Osteocyte (in vitro differentiated cells): ENCODE measurements around the gene FAM149B1. TPM values are rescaled to one million over a fixed set of nuclear protein-coding genes. Genes with fewer than 3 reads are reported as not detected.

ENCODE experiments used
- DNase-seq: peaks from one replicate; pipeline ENCODE4 v3.0.0; 2021; ENCODE audit warnings: mixed read lengths; ENCODE audit not compliant: unreplicated experiment; ENCODE audit errors: extremely low spot score
- H3K27ac Mint-ChIP-seq: one replicate; pipeline ENCODE4 v1.8.0; 2021; ENCODE audit warnings: mild to moderate bottlenecking, mixed read lengths; ENCODE audit not compliant: unreplicated experiment
- H3K27me3 Mint-ChIP-seq: one replicate; pipeline ENCODE4 v1.8.0; 2021; ENCODE audit warnings: mixed read lengths; ENCODE audit not compliant: unreplicated experiment
- H3K36me3 Mint-ChIP-seq: one replicate; pipeline ENCODE4 v1.8.0; 2021; ENCODE audit warnings: mixed read lengths; ENCODE audit not compliant: unreplicated experiment
- H3K4me1 Mint-ChIP-seq: one replicate; pipeline ENCODE4 v1.8.0; 2021; ENCODE audit warnings: mixed read lengths; ENCODE audit not compliant: unreplicated experiment
- H3K4me3 Mint-ChIP-seq: one replicate; pipeline ENCODE4 v1.8.0; 2021; ENCODE audit warnings: mild to moderate bottlenecking, moderate library complexity, mixed read lengths; ENCODE audit not compliant: unreplicated experiment
- H3K9me3 Mint-ChIP-seq: one replicate; pipeline ENCODE4 v1.8.0; 2021; ENCODE audit warnings: mixed read lengths; ENCODE audit not compliant: unreplicated experiment
- total RNA-seq: library from RNA; stranded (reverse); gene quantifications from 2 replicates; pipeline ENCODE4 v1.2.1, GENCODE V29; 2021
- TF ChIP-seq, protein P1 (sequence below): fragments of 200-600 bp; sonication (generic); IDR thresholded peaks from 2 replicates; pipeline ENCODE4 v1.5.0; 2021; ENCODE audit warnings: antibody characterized with exemption, mild to moderate bottlenecking, moderate library complexity

Gene FAM149B1
- total RNA-seq, 1 donor from 2014 or later, result 21.4 TPM

DNA sequence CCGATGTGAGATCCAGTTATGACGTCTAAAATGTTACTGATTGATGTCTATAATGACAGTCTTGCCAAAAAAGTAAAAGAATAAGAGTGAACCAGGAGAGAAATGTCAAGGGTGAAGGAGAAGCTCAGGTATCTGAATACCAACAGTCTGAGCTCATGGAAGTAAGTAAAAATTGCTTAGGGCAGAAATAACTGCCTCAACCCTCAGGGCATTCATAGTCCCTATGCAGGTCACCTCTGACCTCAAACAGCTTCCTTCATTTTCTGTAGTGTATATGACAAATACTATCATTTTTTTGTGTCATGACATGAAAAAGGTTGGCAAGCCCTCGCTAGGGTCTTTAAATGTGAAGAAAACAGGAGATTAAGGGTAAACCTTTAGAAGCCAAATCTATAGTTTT, 125.5 kb downstream of the FAM149B1 start:
- DNase-seq, result no peak
- peaks cover 8% of the 10 kb centered on the region for H3K36me3 Mint-ChIP-seq
- no peaks in the 10 kb centered on the region for H3K4me1 Mint-ChIP-seq
- no peak overlapping the region for H3K4me3 Mint-ChIP-seq
- H3K9me3 Mint-ChIP-seq, result peaks cover 7% of the 10 kb centered on the region
- TF ChIP-seq, protein P1, sequence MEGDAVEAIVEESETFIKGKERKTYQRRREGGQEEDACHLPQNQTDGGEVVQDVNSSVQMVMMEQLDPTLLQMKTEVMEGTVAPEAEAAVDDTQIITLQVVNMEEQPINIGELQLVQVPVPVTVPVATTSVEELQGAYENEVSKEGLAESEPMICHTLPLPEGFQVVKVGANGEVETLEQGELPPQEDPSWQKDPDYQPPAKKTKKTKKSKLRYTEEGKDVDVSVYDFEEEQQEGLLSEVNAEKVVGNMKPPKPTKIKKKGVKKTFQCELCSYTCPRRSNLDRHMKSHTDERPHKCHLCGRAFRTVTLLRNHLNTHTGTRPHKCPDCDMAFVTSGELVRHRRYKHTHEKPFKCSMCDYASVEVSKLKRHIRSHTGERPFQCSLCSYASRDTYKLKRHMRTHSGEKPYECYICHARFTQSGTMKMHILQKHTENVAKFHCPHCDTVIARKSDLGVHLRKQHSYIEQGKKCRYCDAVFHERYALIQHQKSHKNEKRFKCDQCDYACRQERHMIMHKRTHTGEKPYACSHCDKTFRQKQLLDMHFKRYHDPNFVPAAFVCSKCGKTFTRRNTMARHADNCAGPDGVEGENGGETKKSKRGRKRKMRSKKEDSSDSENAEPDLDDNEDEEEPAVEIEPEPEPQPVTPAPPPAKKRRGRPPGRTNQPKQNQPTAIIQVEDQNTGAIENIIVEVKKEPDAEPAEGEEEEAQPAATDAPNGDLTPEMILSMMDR, result no peak
- H3K27ac Mint-ChIP-seq, result no peak overlapping the region
- H3K27me3 Mint-ChIP-seq, result peaks cover 69% of the 10 kb centered on the region

Other genes starting within 250 kb of the FAM149B1 start
- gene PLA2G12B, start 213.3 kb upstream of the FAM149B1 start, total RNA-seq, result not detected in 2 replicates
- gene P4HA1, start 71.3 kb upstream of the FAM149B1 start, total RNA-seq, result 101 and 103 TPM in 2 replicates
- gene NUDT13, start 57.7 kb upstream of the FAM149B1 start, total RNA-seq, result 2.8 and 3.2 TPM in 2 replicates
- 32.3 and 34.1 TPM in 2 replicates for gene ECD, start 111 bp upstream of the FAM149B1 start, total RNA-seq
- gene DNAJC9, start 79.1 kb downstream of the FAM149B1 start, total RNA-seq, result 19.3 and 19.6 TPM in 2 replicates
- gene MRPS16, start 84.5 kb downstream of the FAM149B1 start, total RNA-seq, result 63.5 and 78.6 TPM in 2 replicates
- 0.86 and 1.2 TPM in 2 replicates for gene CFAP70, start 190.7 kb downstream of the FAM149B1 start, total RNA-seq
- gene ANXA7, start 245.9 kb downstream of the FAM149B1 start, total RNA-seq, result 83.5 and 93.7 TPM in 2 replicates